ENCODE measurements around the gene PRPH2.

PRPH2 gene

GRCh38 chr6:42653851-42654250, 68.5 kb downstream of the PRPH2 start:
- no peak overlapping the region for H3K4me3 ChIP-seq (ENCODE audit: low read depth, low read length)
- no peak for TF ChIP-seq CTCF (IDR thresholded peaks at IDR 0.05; ENCODE audit: low read depth, low read length, missing control alignments)
- in situ Hi-C loops (cut with HindIII; ENCODE audit: low sequenced_read_pairs) = loop anchor here (25.0 kb wide), 1 partner anchor 208 kb away; no protein-coding TSS in a partner anchor
- no peak for DNase-seq (ENCODE audit: low read depth)

GRCh38 chr6:42652024-42652746, 70.2 kb downstream of the PRPH2 start:
- no peak for TF ChIP-seq CTCF (IDR thresholded peaks at IDR 0.05; ENCODE audit: low read depth, low read length, missing control alignments)
- in situ Hi-C loops (cut with HindIII; ENCODE audit: low sequenced_read_pairs) = loop anchor here (25.0 kb wide), 1 partner anchor 210 kb away; no protein-coding TSS in a partner anchor
- DNase-seq (ENCODE audit: low read depth) = no peak
- no peak overlapping the region for H3K4me3 ChIP-seq (ENCODE audit: low read depth, low read length)
